AG04449 (cell line): ENCODE measurements around the gene CATSPER3.
A peak's percentile ranks its signal among the peaks of the same experiment; 100 is the strongest.

ENCODE experiments used
- CTCF ChIA-PET: fragments of 350-600 bp; formaldehyde crosslinking; extraction: SDS; loops from one replicate; lab custom pipeline; 2021; ENCODE audit warnings: antibody characterized with exemption; lab: Yijun Ruan, JAX
- POLR2A ChIA-PET: fragments of 400-600, 350-600 bp; formaldehyde crosslinking; extraction: SDS; loops from one replicate; lab custom pipeline; 2020; ENCODE audit warnings: antibody characterized with exemption, inconsistent platforms; lab: Yijun Ruan, JAX
- DNase-seq: peaks from one replicate; pipeline ENCODE4 v3.0.0-alpha.2; 2010; ENCODE audit warnings: low read depth, low spot score
- H3K4me3 ChIP-seq: 2 replicates; pipeline ENCODE4 v1.5.1; 2011; ENCODE audit warnings: low read depth, mild to moderate bottlenecking, control low read depth, low read length
- TF ChIP-seq, protein P1 (sequence below): IDR thresholded peaks from one replicate; pipeline ENCODE4 v1.5.1; 2011; ENCODE audit warnings: mild to moderate bottlenecking, moderate library complexity, low read length, control low read depth, inconsistent platforms; ENCODE audit not compliant: insufficient read depth; ENCODE audit errors: missing control alignments

The CATSPER3 gene

GRCh38 chr5:135032999-135033861 is 65.5 kb downstream of the CATSPER3 start:
- peak overlapping the region; percentile 72 for H3K4me3 ChIP-seq
- ChIA-PET CTCF (interaction anchor here (0.9 to 3.5 kb wide), 3 partner anchors 154 to 294 kb away, joined by 3 to 10 read pairs (median 5); no protein-coding TSS in a partner anchor), POLR2A (interaction anchor here (0.9 to 1.5 kb wide), 2 partner anchors 188 to 354 kb away, joined by 3 read pairs; partner anchors contain the start of gene C5orf24)
- no peak for DNase-seq
- TF ChIP-seq, protein P1, sequence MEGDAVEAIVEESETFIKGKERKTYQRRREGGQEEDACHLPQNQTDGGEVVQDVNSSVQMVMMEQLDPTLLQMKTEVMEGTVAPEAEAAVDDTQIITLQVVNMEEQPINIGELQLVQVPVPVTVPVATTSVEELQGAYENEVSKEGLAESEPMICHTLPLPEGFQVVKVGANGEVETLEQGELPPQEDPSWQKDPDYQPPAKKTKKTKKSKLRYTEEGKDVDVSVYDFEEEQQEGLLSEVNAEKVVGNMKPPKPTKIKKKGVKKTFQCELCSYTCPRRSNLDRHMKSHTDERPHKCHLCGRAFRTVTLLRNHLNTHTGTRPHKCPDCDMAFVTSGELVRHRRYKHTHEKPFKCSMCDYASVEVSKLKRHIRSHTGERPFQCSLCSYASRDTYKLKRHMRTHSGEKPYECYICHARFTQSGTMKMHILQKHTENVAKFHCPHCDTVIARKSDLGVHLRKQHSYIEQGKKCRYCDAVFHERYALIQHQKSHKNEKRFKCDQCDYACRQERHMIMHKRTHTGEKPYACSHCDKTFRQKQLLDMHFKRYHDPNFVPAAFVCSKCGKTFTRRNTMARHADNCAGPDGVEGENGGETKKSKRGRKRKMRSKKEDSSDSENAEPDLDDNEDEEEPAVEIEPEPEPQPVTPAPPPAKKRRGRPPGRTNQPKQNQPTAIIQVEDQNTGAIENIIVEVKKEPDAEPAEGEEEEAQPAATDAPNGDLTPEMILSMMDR, result no peak

GRCh38 chr5:135033901-135034235 is 66.2 kb downstream of the CATSPER3 start, which contains the start of gene PITX1:
Gene PITX1, minus strand, starts transcription at chr5:135034228. Its CDS starts 347 bp downstream, at chr5:135033881.
- peak within 1 kb of the TSS; percentile 72 for H3K4me3 ChIP-seq
- CTCF ChIA-PET, result interaction anchor here (0.9 to 3.5 kb wide), 3 partner anchors 154 to 294 kb away, joined by 3 to 10 read pairs (median 5); no protein-coding TSS in a partner anchor
- TF ChIP-seq, protein P1, result no peak
- DNase-seq, result no peak
- POLR2A ChIA-PET, result interaction anchor here (0.9 to 1.5 kb wide), 2 partner anchors 188 to 353 kb away, joined by 3 read pairs; partner anchors contain the start of gene C5orf24

DNA sequence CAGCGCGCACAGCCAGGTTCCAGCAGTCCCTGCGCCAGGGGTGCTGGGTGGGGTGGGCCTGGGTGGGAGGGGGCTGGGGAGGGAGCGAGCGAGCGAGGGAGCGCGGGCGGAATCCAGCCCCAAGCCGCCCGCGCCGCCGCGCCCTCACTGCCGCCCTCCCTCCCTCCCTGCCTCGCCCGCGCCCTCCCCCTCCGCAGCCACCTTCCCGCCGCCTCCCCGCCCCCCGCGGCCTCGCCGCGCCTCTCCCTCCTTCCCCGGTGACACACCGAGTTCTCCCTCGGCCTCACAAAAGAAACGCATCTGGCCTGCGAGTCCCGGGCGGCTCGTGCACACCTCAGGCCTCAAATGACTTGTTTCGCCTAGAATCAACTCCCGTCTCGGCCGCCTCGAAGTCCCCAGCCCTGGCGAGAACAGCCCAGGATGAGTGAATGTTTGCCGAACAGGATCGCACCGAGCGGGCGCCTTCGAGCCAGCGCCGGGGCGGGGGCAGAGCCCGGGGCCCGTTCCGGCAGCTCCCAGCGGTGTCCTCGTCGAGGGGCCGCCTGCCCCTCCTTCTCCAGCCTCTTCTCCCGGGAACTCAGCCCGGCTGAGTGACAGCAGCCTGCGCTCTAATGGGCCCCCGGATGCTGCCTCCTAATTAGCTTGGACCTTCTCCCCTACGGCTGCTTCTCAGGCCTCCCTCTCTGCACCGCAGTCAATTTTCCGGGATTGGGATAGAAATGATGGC is 66.7 kb downstream of the CATSPER3 start:
- DNase-seq, result no peak
- peak overlapping the region; percentile 72 for H3K4me3 ChIP-seq
- ChIA-PET CTCF (interaction anchor here (1.5 to 3.5 kb wide), 2 partner anchors 149 to 157 kb away, joined by 3 to 10 read pairs; no protein-coding TSS in a partner anchor), POLR2A (no interaction called here)
- TF ChIP-seq, protein P1, result no peak

- H3K4me3 ChIP-seq, result no peak overlapping the region
- TF ChIP-seq, protein P1, result no peak
- CTCF ChIA-PET, result interaction anchor here (0.9 to 1.5 kb wide), 3 partner anchors 148 to 391 kb away, joined by 3 read pairs; no protein-coding TSS in a partner anchor
- DNase-seq, result no peak
- POLR2A ChIA-PET, result no interaction called here
Measured at GRCh38 chr5:135034963-135035677, 67.4 kb downstream of the CATSPER3 start.

DNA sequence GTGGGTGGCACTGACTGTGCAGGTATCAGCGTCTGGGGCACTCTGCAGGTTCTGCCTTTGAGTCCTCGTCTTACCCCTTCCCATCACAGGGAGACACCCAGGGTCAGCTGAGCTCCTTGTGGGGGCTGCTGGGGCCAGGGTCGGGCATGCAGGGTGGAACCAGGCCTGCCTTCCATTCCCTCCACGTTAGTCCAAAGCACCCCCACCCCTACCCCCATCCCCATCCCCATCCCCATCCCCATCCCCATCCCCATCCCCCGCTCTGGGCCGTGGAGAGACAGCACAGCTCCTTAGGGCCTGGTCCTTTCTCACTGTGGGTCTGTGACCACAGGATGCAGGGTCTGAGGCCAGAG is 67.9 kb downstream of the CATSPER3 start:
- POLR2A ChIA-PET, result no interaction called here
- DNase-seq, result no peak
- TF ChIP-seq, protein P1, result no peak
- CTCF ChIA-PET, result interaction anchor here (0.9 to 1.5 kb wide), 3 partner anchors 148 to 390 kb away, joined by 3 read pairs; no protein-coding TSS in a partner anchor
- no peak overlapping the region for H3K4me3 ChIP-seq
